NCI-H146 treated with DMSO at 0.1 percent for 48 hours (cell line): Measurements from ENCODE around the gene FYCO1.

Experiments used
- DNase-seq: peaks from one replicate; lab custom pipeline; 2025; ENCODE audit not compliant: unreplicated experiment; lab: John Stamatoyannopoulos, UW

FYCO1 gene

GRCh38 chr3:45917146-45917898 is 78.3 kb downstream of the FYCO1 start:
- peak; percentile 74 for DNase-seq

- DNase-seq = no peak
Observed at GRCh38 chr3:45915518-45916231, 79.9 kb downstream of the FYCO1 start.

GRCh38 chr3:45915059-45915439 is 80.6 kb downstream of the FYCO1 start:
- no peak for DNase-seq

GRCh38 chr3:45914362-45915058 is 81.1 kb downstream of the FYCO1 start:
- no peak for DNase-seq

GRCh38 chr3:45912435-45912834 is 83.2 kb downstream of the FYCO1 start:
- no peak for DNase-seq

GRCh38 chr3:45911511-45912226 is 84.0 kb downstream of the FYCO1 start:
- no peak for DNase-seq

- DNase-seq = no peak
Observed at GRCh38 chr3:45910892-45911291, 84.7 kb downstream of the FYCO1 start.

GRCh38 chr3:45909542-45909941 is 86.1 kb downstream of the FYCO1 start:
- no peak for DNase-seq

GRCh38 chr3:45908761-45909160 is 86.9 kb downstream of the FYCO1 start:
- no peak for DNase-seq

GRCh38 chr3:45907769-45908705 is 87.6 kb downstream of the FYCO1 start:
- DNase-seq = no peak

GRCh38 chr3:45906681-45907407 is 88.8 kb downstream of the FYCO1 start:
- no peak for DNase-seq

GRCh38 chr3:45905755-45906154 is 89.9 kb downstream of the FYCO1 start:
- DNase-seq = no peak

GRCh38 chr3:45904931-45905330 is 90.7 kb downstream of the FYCO1 start:
- no peak for DNase-seq

GRCh38 chr3:45896956-45897355 is 98.7 kb downstream of the FYCO1 start:
- no peak for DNase-seq

GRCh38 chr3:45895686-45896468 is 99.7 kb downstream of the FYCO1 start:
- DNase-seq = no peak

- DNase-seq = no peak
Observed at GRCh38 chr3:45894015-45894414, 101.6 kb downstream of the FYCO1 start.

GRCh38 chr3:45892161-45892560 is 103.5 kb downstream of the FYCO1 start:
- no peak for DNase-seq

GRCh38 chr3:45890405-45890804 is 105.2 kb downstream of the FYCO1 start:
- no peak for DNase-seq

- no peak for DNase-seq
Observed at GRCh38 chr3:45889337-45889736, 106.3 kb downstream of the FYCO1 start.
